Epithelial cell of esophagus (primary cell): ENCODE results near the gene KRT71.

ENCODE experiments used
- DNase-seq: peaks from one replicate; pipeline ENCODE4 v3.0.0; 2010; ENCODE audit warnings: low read depth
- H3K4me3 ChIP-seq: 2 replicates; pipeline ENCODE4 v1.5.1; 2011; ENCODE audit warnings: mild to moderate bottlenecking, low read length, control low read depth
- CTCF ChIP-seq: IDR thresholded peaks from 2 replicates; pipeline ENCODE4 v1.5.1; 2011; ENCODE audit warnings: low read depth, mild to moderate bottlenecking, low read length, control low read depth, inconsistent platforms; ENCODE audit not compliant: insufficient read depth; ENCODE audit errors: missing control alignments

KRT71 gene

DNA sequence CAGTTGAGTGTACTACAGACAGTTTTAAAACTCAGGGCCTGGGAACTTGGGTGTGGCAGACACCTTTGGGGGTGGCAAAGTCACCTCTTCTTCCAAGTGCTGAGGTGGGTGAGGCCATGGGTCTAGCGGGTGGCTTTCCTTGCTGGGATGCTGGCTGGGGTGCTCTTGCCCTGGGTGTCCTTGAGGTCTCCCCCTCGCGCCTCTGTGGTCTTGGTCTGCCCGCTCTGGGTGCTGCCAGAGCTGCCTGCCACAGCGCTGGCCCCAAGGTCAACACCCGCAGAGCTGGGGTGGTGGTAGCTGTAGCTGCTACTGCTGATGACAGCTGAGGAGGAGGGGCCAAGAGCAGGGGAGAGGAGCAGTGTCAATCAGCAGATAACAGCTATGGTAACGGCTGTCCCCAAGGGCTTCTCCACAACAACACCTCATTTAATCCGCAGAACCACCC, 13.9 kb upstream of the KRT71 start:
- H3K4me3 ChIP-seq = no peak overlapping the region
- TF ChIP-seq CTCF = no peak
- DNase-seq = no peak

DNA sequence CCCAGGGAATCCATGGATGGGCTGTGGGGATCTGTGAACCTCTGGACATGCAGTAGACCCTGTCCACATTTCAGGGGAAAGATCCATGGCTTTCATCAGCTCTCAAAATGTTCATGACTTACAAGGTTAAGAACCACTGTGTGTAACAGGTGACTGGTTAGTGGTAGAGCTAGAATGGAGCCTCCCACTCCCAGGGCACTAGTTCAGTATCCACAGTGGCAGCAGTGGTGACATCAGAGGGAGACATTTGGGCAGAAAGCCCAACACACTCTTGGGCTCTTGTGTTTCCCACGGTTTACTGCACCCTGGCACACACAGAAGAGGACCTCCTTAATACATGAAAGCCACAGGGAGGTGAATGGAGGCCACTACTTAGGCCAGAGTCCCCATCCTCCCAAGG, 11.6 kb upstream of the KRT71 start:
- TF ChIP-seq CTCF = no peak
- H3K4me3 ChIP-seq = no peak overlapping the region
- no peak for DNase-seq

DNA sequence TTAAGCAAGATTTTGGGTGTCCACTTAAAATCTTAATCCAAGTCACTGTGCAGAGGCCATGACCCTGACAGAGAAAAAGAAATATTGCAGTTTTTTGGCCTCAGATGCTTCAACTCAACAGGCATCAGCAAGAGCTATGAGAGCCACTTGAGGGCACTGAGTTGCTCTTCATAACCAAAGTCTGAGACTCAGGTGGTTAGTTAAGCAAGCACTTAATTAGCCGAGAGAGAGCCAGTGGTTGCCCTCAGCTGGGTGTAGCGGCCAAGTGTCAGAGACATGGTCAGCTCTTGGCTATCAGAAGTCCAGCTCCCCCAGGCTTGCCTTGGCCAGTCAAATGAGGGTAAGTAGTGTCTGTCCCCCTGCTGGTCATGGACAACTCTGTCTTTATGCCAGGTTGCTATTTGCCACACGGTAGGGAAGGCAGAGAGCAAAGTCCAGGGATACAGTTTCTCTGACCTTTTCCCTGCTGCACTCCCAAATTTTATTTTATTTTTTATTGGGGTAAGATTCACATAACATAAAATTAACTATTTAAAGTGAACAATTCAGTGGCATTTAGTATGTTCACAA, 9.0 kb upstream of the KRT71 start:
- no peak for DNase-seq
- no peak overlapping the region for H3K4me3 ChIP-seq
- peak; percentile 33 for TF ChIP-seq CTCF

DNA sequence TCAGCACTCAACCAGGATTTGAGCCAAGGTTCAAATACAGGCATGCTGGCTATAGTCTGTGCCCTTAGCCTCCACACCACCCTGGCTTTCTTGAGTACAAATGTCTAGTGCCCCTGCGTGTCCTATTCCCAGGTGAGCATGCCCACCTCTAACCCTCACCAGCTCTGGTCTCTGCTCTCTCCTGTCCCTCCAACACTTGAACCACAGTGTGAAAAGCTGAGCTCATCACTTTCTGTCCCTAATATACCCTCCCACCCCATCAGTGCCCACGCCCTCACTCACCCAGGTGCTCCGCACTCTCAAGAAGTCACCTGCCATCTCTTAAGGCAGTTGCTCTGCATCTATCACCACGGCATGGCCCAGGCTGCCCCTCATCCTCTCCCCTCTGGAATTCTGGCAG, 7.0 kb upstream of the KRT71 start:
- H3K4me3 ChIP-seq = no peak overlapping the region
- DNase-seq = no peak
- no peak for TF ChIP-seq CTCF

- no peak for DNase-seq
- H3K4me3 ChIP-seq = no peak overlapping the region
- no peak for TF ChIP-seq CTCF
Measured at GRCh38 chr12:52558781-52559445, 6.0 kb upstream of the KRT71 start.

GRCh38 chr12:52557476-52557875, 4.5 kb upstream of the KRT71 start:
- H3K4me3 ChIP-seq = no peak overlapping the region
- no peak for DNase-seq
- no peak for TF ChIP-seq CTCF

- no peak overlapping the region for H3K4me3 ChIP-seq
- no peak for DNase-seq
- TF ChIP-seq CTCF = no peak
Measured at GRCh38 chr12:52555577-52555976, 2.6 kb upstream of the KRT71 start.
